ENCODE results near the gene SLC25A30. TPM values are rescaled to one million over a fixed set of nuclear protein-coding genes. Genes with fewer than 3 reads are reported as not detected.

Gene SLC25A30
- total and polyA plus RNA-seq, 4 donors: 5.4 to 59.2 (median 17.8) TPM

DNA sequence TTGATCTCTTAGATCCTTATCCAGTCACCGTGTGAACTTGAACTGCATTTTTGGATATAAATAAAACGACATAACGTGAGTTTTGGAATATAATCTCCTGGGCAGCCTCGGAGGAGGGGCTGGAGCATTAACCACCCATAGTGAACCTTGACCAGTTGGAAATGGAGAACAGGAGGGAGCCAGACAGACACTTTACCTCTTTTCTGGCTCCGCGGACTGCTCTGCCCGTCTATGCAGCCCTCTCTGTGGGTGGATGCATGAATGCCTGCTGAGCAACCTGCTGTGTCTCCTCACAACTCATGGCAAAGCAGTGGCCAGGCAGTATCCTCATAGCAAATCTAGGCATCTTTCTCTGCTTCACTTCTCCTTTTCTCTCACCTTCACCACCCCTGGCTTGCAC lies 36.0 kb upstream of the SLC25A30 start:
- peaks cover 0 to 18% (median 9%) of the 10 kb centered on the region in 4 donors for H3K4me1 ChIP-seq (ENCODE audit: control insufficient read depth in 4 of 4, insufficient read depth in 4 of 4, low read length in 3 of 4)
- H3K27ac ChIP-seq (ENCODE audit: low read depth in 1 of 2, low read length in 2 of 2): no peak overlapping the region
- no peak overlapping the region for H3K9ac ChIP-seq (ENCODE audit: low read depth in 1 of 2, low read length in 2 of 2)
- no peak overlapping the region for H3K4me3 ChIP-seq (ENCODE audit: low read depth in 1 of 3, low read length in 3 of 3)
- H3K36me3 ChIP-seq (ENCODE audit: control insufficient read depth in 4 of 4, insufficient read depth in 3 of 4, low read depth in 1 of 4, low read length in 3 of 4): no peaks in the 10 kb centered on the region
- peaks cover 0 to 4% (median 0%) of the 10 kb centered on the region in 4 donors for H3K9me3 ChIP-seq (ENCODE audit: control insufficient read depth in 4 of 4, low read length in 3 of 4)
- H3K27me3 ChIP-seq (ENCODE audit: control insufficient read depth in 4 of 4, insufficient read depth in 4 of 4, low read length in 3 of 4): no peaks in the 10 kb centered on the region
- no peak for DNase-seq (ENCODE audit: low spot score)
- WGBS: 42% methylated on average over 7 of the region's 7 CpGs
- TF ChIP-seq, protein P1, sequence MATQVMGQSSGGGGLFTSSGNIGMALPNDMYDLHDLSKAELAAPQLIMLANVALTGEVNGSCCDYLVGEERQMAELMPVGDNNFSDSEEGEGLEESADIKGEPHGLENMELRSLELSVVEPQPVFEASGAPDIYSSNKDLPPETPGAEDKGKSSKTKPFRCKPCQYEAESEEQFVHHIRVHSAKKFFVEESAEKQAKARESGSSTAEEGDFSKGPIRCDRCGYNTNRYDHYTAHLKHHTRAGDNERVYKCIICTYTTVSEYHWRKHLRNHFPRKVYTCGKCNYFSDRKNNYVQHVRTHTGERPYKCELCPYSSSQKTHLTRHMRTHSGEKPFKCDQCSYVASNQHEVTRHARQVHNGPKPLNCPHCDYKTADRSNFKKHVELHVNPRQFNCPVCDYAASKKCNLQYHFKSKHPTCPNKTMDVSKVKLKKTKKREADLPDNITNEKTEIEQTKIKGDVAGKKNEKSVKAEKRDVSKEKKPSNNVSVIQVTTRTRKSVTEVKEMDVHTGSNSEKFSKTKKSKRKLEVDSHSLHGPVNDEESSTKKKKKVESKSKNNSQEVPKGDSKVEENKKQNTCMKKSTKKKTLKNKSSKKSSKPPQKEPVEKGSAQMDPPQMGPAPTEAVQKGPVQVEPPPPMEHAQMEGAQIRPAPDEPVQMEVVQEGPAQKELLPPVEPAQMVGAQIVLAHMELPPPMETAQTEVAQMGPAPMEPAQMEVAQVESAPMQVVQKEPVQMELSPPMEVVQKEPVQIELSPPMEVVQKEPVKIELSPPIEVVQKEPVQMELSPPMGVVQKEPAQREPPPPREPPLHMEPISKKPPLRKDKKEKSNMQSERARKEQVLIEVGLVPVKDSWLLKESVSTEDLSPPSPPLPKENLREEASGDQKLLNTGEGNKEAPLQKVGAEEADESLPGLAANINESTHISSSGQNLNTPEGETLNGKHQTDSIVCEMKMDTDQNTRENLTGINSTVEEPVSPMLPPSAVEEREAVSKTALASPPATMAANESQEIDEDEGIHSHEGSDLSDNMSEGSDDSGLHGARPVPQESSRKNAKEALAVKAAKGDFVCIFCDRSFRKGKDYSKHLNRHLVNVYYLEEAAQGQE (IDR thresholded peaks at IDR 0.05): no peak
- TF ChIP-seq SP1 (IDR thresholded peaks at IDR 0.05) (peak; percentile 9), RAD21 (IDR thresholded peaks at IDR 0.05) (no peak), FOXA2 (IDR thresholded peaks at IDR 0.05) (no peak), TAF1 (conservative IDR thresholded peaks at IDR 0.05) (no peak), EGR1 (IDR thresholded peaks at IDR 0.05; ENCODE audit: low read depth in 2 of 2) (no peak), RXRA (IDR thresholded peaks at IDR 0.05) (no peak), YY1 (IDR thresholded peaks at IDR 0.05) (peak; percentile 43), JUND (IDR thresholded peaks at IDR 0.05) (no peak), HNF4A (conservative IDR thresholded peaks at IDR 0.05) (peak; percentile 29 to 47)
- TF ChIP-seq, protein P2, sequence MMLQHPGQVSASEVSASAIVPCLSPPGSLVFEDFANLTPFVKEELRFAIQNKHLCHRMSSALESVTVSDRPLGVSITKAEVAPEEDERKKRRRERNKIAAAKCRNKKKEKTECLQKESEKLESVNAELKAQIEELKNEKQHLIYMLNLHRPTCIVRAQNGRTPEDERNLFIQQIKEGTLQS (IDR thresholded peaks at IDR 0.05): no peak
- TF ChIP-seq, protein P3, sequence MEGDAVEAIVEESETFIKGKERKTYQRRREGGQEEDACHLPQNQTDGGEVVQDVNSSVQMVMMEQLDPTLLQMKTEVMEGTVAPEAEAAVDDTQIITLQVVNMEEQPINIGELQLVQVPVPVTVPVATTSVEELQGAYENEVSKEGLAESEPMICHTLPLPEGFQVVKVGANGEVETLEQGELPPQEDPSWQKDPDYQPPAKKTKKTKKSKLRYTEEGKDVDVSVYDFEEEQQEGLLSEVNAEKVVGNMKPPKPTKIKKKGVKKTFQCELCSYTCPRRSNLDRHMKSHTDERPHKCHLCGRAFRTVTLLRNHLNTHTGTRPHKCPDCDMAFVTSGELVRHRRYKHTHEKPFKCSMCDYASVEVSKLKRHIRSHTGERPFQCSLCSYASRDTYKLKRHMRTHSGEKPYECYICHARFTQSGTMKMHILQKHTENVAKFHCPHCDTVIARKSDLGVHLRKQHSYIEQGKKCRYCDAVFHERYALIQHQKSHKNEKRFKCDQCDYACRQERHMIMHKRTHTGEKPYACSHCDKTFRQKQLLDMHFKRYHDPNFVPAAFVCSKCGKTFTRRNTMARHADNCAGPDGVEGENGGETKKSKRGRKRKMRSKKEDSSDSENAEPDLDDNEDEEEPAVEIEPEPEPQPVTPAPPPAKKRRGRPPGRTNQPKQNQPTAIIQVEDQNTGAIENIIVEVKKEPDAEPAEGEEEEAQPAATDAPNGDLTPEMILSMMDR (IDR thresholded peaks at IDR 0.05; ENCODE audit: low read depth, low read length, missing input control): no peak

DNA sequence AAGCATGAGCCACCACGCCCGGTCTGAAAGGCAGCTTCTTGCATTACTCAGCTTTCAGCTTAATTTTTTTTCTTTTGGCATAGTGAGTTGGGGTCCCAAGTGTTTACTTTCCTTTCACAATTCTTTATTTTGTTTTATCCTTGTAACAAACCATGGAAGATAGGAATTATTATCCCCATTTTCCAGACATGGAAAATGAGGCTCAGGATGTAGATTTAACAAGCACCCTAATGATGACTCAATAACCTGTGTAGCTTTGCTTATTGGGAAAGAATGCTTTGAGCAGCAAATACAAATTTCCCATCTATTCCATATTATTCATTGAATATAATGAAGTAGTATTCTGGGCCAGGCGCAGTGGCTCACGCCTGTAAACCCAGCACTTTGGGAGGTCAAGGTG lies 33.1 kb upstream of the SLC25A30 start:
- TF ChIP-seq, protein P2 (IDR thresholded peaks at IDR 0.05): no peak
- TF ChIP-seq SP1 (IDR thresholded peaks at IDR 0.05) (no peak), TAF1 (conservative IDR thresholded peaks at IDR 0.05) (no peak), YY1 (IDR thresholded peaks at IDR 0.05) (no peak), FOXA1 (IDR thresholded peaks at IDR 0.05) (no peak), HNF4G (IDR thresholded peaks at IDR 0.05) (no peak), RAD21 (IDR thresholded peaks at IDR 0.05) (no peak), HNF4A (conservative IDR thresholded peaks at IDR 0.05) (no peak), EGR1 (IDR thresholded peaks at IDR 0.05; ENCODE audit: low read depth in 2 of 2) (no peak)
- no peaks in the 10 kb centered on the region for H3K27me3 ChIP-seq (ENCODE audit: control insufficient read depth in 4 of 4, insufficient read depth in 4 of 4, low read length in 3 of 4)
- no peaks in the 10 kb centered on the region for H3K36me3 ChIP-seq (ENCODE audit: control insufficient read depth in 4 of 4, insufficient read depth in 3 of 4, low read depth in 1 of 4, low read length in 3 of 4)
- peaks cover 6 to 41% (median 19%) of the 10 kb centered on the region in 4 donors for H3K4me1 ChIP-seq (ENCODE audit: control insufficient read depth in 4 of 4, insufficient read depth in 4 of 4, low read length in 3 of 4)
- H3K9ac ChIP-seq (ENCODE audit: low read depth in 1 of 2, low read length in 2 of 2): no peak overlapping the region
- DNase-seq (ENCODE audit: low spot score): no peak
- no peak overlapping the region for H3K27ac ChIP-seq (ENCODE audit: low read depth in 1 of 2, low read length in 2 of 2)
- no peaks in the 10 kb centered on the region for H3K9me3 ChIP-seq (ENCODE audit: control insufficient read depth in 4 of 4, low read length in 3 of 4)
- H3K4me3 ChIP-seq (ENCODE audit: low read depth in 1 of 3, low read length in 3 of 3): no peak overlapping the region
- 98% methylated on average over 4 of the region's 4 CpGs for WGBS
